PC-3 (cell line): Measurements from ENCODE around the gene TCF7. TPM values are rescaled to one million over a fixed set of nuclear protein-coding genes. Genes with fewer than 3 reads are reported as not detected.

ENCODE experiments used
- ATAC-seq: fragments of 200-7000 bp; cut with Tn5 transposase; 2 replicates; pipeline ENCODE4 v1.9.1; 2020; ENCODE audit warnings: mild to moderate bottlenecking, moderate library complexity
- BruUV-seq: library from RNA; stranded (reverse); fragments of 400-500 nt; replicated peaks from 2 replicates; lab custom pipeline; 2021; lab: Mats Ljungman, UMichigan
- CTCF ChIA-PET: fragments of 300-600 bp; sonication (Branson Sonifier 250); formaldehyde crosslinking; loops from one replicate; lab custom pipeline; 2022; ENCODE audit warnings: antibody characterized with exemption; lab: Charles Lee
- POLR2A ChIA-PET: fragments of 300-600 bp; sonication (Branson Sonifier 250); formaldehyde crosslinking; loops from one replicate; lab custom pipeline; 2022; ENCODE audit warnings: antibody characterized with exemption; ENCODE audit not compliant: unreplicated experiment; lab: Charles Lee
- DNase-seq: peaks from one replicate; pipeline ENCODE4 v3.0.0-alpha.2; 2015
- H2AFZ ChIP-seq: fragments of 300-600 bp; sonication (generic); 2 replicates; pipeline ENCODE4 v1.6.0; 2016; ENCODE audit warnings: antibody characterized with exemption, low read length
- H3F3A ChIP-seq: fragments of 300-600 bp; sonication (generic); one replicate; pipeline ENCODE4 v1.6.0; 2017; ENCODE audit warnings: antibody characterized with exemption, low read length, control low read depth, mild to moderate bottlenecking; ENCODE audit not compliant: unreplicated experiment
- H3K27ac ChIP-seq: fragments of 300-600 bp; sonication (generic); 2 replicates; pipeline ENCODE4 v1.5.1; 2016; ENCODE audit warnings: mild to moderate bottlenecking, low read length
- H3K27me3 ChIP-seq: fragments of 300-600 bp; sonication (generic); 2 replicates; pipeline ENCODE4 v1.6.1; 2016; ENCODE audit warnings: low read length, mixed read lengths
- H3K36me3 ChIP-seq: fragments of 300-600 bp; sonication (generic); 2 replicates; pipeline ENCODE4 v1.6.1; 2016; ENCODE audit warnings: low read depth, mixed run types, low read length, mixed read lengths
- H3K4me1 ChIP-seq: fragments of 300-600 bp; sonication (generic); 2 replicates; pipeline ENCODE4 v1.5.1; 2016; ENCODE audit warnings: low read length; ENCODE audit not compliant: insufficient read depth
- H3K4me2 ChIP-seq: fragments of 300-600 bp; sonication (generic); 2 replicates; pipeline ENCODE4 v1.6.0; 2016; ENCODE audit warnings: low read length
- H3K4me3 ChIP-seq: fragments of 300-600 bp; sonication (generic); 2 replicates; pipeline ENCODE4 v1.5.1; 2016; ENCODE audit warnings: mild to moderate bottlenecking, low read length, mixed read lengths
- H3K79me2 ChIP-seq: fragments of 300-600 bp; sonication (generic); 2 replicates; pipeline ENCODE4 v1.6.1; 2017; ENCODE audit warnings: low read length, mixed read lengths
- H3K9ac ChIP-seq: fragments of 300-600 bp; sonication (generic); 2 replicates; pipeline ENCODE4 v1.6.0; 2016; ENCODE audit warnings: mild to moderate bottlenecking, low read length
- H3K9me2 ChIP-seq: fragments of 300-600 bp; sonication (generic); replicated peaks from 2 replicates; pipeline ENCODE4 v1.6.1; 2016; ENCODE audit warnings: mixed run types, low read length, mixed read lengths
- H3K9me3 ChIP-seq: fragments of 300-600 bp; sonication (generic); 2 replicates; pipeline ENCODE4 v1.6.1; 2016; ENCODE audit warnings: low read length, mixed read lengths
- H4K20me1 ChIP-seq: fragments of 300-600 bp; sonication (generic); 2 replicates; pipeline ENCODE4 v1.6.1; 2016; ENCODE audit warnings: low read length, mixed read lengths
- CTCF ChIP-seq: fragments of 300-600 bp; sonication (generic); conservative IDR thresholded peaks from 2 replicates; pipeline ENCODE4 v1.5.1; 2017; ENCODE audit warnings: antibody characterized with exemption, low read depth, mild to moderate bottlenecking, low read length
- EZH2 ChIP-seq: fragments of 300-600 bp; sonication (generic); IDR thresholded peaks from one replicate; pipeline ENCODE4 v1.6.1; 2017; ENCODE audit warnings: antibody characterized with exemption, mild to moderate bottlenecking, low read length; ENCODE audit not compliant: unreplicated experiment
- EZH2phosphoT487 ChIP-seq: fragments of 300-600 bp; sonication (generic); IDR thresholded peaks from 2 replicates; pipeline ENCODE4 v1.6.1; 2018; ENCODE audit warnings: mild to moderate bottlenecking, antibody characterized with exemption, low read length, borderline replicate concordance
- intact Hi-C: fragments of 100-400 bp; cut with micrococcal nuclease; formaldehyde crosslinking; loops from 2 replicates; pipeline ENCODE4 v1.9.0; 2023
- total RNA-seq: library from RNA; depleted of rRNA; stranded (reverse); fragments of >200 nt; gene quantifications from 2 replicates; pipeline ENCODE4 v1.2.3, GENCODE V29; 2014

Gene TCF7
- total RNA-seq, 1 experiment from 2014 or later: 3.9 TPM

GRCh38 chr5:134086225-134086942 lies 28.1 kb upstream of the TCF7 start:
- no peaks in the 10 kb centered on the region for H3K79me2 ChIP-seq
- H4K20me1 ChIP-seq: no peaks in the 10 kb centered on the region
- BruUV-seq: no TSS peak
- no peak overlapping the region for H3K9ac ChIP-seq
- no peak overlapping the region for H3K4me3 ChIP-seq
- no peaks in the 10 kb centered on the region for H3F3A ChIP-seq
- POLR2A ChIA-PET: no interaction called here
- H3K4me2 ChIP-seq: no peak overlapping the region
- H3K9me2 ChIP-seq: no peaks in the 10 kb centered on the region
- peaks cover 3% of the 10 kb centered on the region for H3K4me1 ChIP-seq
- TF ChIP-seq EZH2phosphoT487: no peak
- TF ChIP-seq CTCF: no peak
- no peak overlapping the region for H3K27ac ChIP-seq
- no peaks in the 10 kb centered on the region for H3K36me3 ChIP-seq
- no peak overlapping the region for H2AFZ ChIP-seq
- no peaks in the 10 kb centered on the region for H3K27me3 ChIP-seq
- ATAC-seq (no peak), DNase-seq (no peak)
- CTCF ChIA-PET: no interaction called here
- H3K9me3 ChIP-seq: no peaks in the 10 kb centered on the region
- intact Hi-C loops: no loop called here

- Histone ChIP-seq H3K4me2 (no peak overlapping the region), H3K27ac (no peak overlapping the region), H3K9ac (no peak overlapping the region), H3K9me3 (no peaks in the 10 kb centered on the region), H3K4me1 (peaks cover 8% of the 10 kb centered on the region), H3K9me2 (no peaks in the 10 kb centered on the region), H3K27me3 (no peaks in the 10 kb centered on the region), H2AFZ (no peak overlapping the region), H3K4me3 (no peak overlapping the region), H4K20me1 (no peaks in the 10 kb centered on the region), H3F3A (no peaks in the 10 kb centered on the region), H3K36me3 (no peaks in the 10 kb centered on the region), H3K79me2 (no peaks in the 10 kb centered on the region)
- intact Hi-C loops: no loop called here
- ChIA-PET CTCF (no interaction called here), POLR2A (no interaction called here)
- BruUV-seq: no TSS peak
- TF ChIP-seq CTCF (no peak), EZH2 (no peak), EZH2phosphoT487 (no peak)
- DNase-seq (no peak), ATAC-seq (no peak)
These were observed 27.6 kb upstream of the TCF7 start for GRCh38 chr5:134086943-134087305.

- Histone ChIP-seq H3K36me3 (no peaks in the 10 kb centered on the region), H3F3A (no peaks in the 10 kb centered on the region), H3K27me3 (no peaks in the 10 kb centered on the region), H3K4me1 (peaks cover 20% of the 10 kb centered on the region), H3K9me2 (no peaks in the 10 kb centered on the region), H3K9me3 (no peaks in the 10 kb centered on the region), H2AFZ (no peak overlapping the region), H3K4me3 (no peak overlapping the region), H3K27ac (no peak overlapping the region), H4K20me1 (no peaks in the 10 kb centered on the region), H3K4me2 (no peak overlapping the region), H3K9ac (no peak overlapping the region), H3K79me2 (no peaks in the 10 kb centered on the region)
- ChIA-PET CTCF (no interaction called here), POLR2A (no interaction called here)
- DNase-seq (no peak), ATAC-seq (no peak)
- BruUV-seq: no TSS peak
- no peak for TF ChIP-seq EZH2phosphoT487
- no peak for TF ChIP-seq EZH2
- TF ChIP-seq CTCF: no peak
- intact Hi-C loops: no loop called here
These were observed 26.2 kb upstream of the TCF7 start for GRCh38 chr5:134088291-134088690.
